B cell (primary cell): ENCODE measurements around the gene RNF212. TPM values are rescaled to one million over a fixed set of nuclear protein-coding genes. Genes with fewer than 3 reads are reported as not detected.
A peak's percentile ranks its signal among the peaks of the same experiment; 100 is the strongest.

ENCODE experiments used
- ATAC-seq: fragments of 200-7000 bp; cut with Tn5 transposase; one replicate; pipeline ENCODE4 v1.10.0; 2021; ENCODE audit warnings: low read depth, mild to moderate bottlenecking, moderate number of reproducible peaks, moderate library complexity
- CTCF ChIA-PET: fragments of 350-600 bp; sonication (Branson Sonifier 250); formaldehyde crosslinking; loops from one replicate; lab custom pipeline; 2021; ENCODE audit warnings: antibody characterized with exemption, inconsistent platforms; lab: Charles Lee
- POLR2A ChIA-PET: fragments of 350-600 bp; sonication (Branson Sonifier 250); formaldehyde crosslinking; loops from one replicate; lab custom pipeline; 2021; ENCODE audit warnings: antibody characterized with exemption; lab: Charles Lee
- DNase-seq: peaks from one replicate; pipeline ENCODE4 v3.0.0; 2013
- H2AFZ ChIP-seq: 2 replicates; pipeline ENCODE4 v1.6.1; 2012; ENCODE audit warnings: mild to moderate bottlenecking, low read depth, low read length; ENCODE audit not compliant: insufficient read depth, poor library complexity, severe bottlenecking
- H3K27ac ChIP-seq, 2 donors: 1 replicate in 1 of 2; 2 replicates in 1 of 2; pipeline ENCODE4 v1.5.1; 2012 to 2013; ENCODE audit warnings: low read length in 2 of 2, mild to moderate bottlenecking in 2 of 2, moderate library complexity in 1 of 2
- H3K27me3 ChIP-seq, 4 experiments: fragments of 200-600 bp in 1 of 4; sonication (generic) in 1 of 4; replicated peaks in 1 of 4; 1 replicate in 2 of 4; 2 replicates in 2 of 4; pipeline versions ENCODE4 v1.6.1 to v1.7.0; 2013 to 2016; ENCODE audit warnings: low read length in 3 of 4, mild to moderate bottlenecking in 2 of 4, mixed read lengths in 1 of 4, moderate library complexity in 1 of 4; ENCODE audit not compliant: insufficient read depth in 4 of 4, control insufficient read depth in 3 of 4; ENCODE audit errors: control extremely low read depth in 1 of 4
- H3K36me3 ChIP-seq, 2 experiments: replicated peaks in 1 of 2; 1 replicate in 1 of 2; 2 replicates in 1 of 2; pipeline versions ENCODE4 v1.6.1 to v1.7.1; 2013; ENCODE audit warnings: low read length in 1 of 2; ENCODE audit not compliant: insufficient read depth in 2 of 2, control insufficient read depth in 1 of 2; ENCODE audit errors: control extremely low read depth in 1 of 2, extremely low read depth in 1 of 2
- H3K4me1 ChIP-seq, 2 donors: fragments of 200-600 bp in 1 of 2; sonication (generic) in 1 of 2; 1 replicate in 1 of 2; 2 replicates in 1 of 2; pipeline versions ENCODE4 v1.5.1 to v1.6.1; 2013 to 2017; ENCODE audit warnings: low read length in 2 of 2; ENCODE audit not compliant: control insufficient read depth in 2 of 2, insufficient read depth in 2 of 2
- H3K4me2 ChIP-seq: replicated peaks from 2 replicates; pipeline ENCODE3; 2012; ENCODE audit warnings: mild to moderate bottlenecking, low read depth, low read length; ENCODE audit not compliant: poor library complexity, severe bottlenecking
- H3K4me3 ChIP-seq, 5 experiments: fragments of 200-600 bp in 1 of 5; sonication (generic) in 1 of 5; 1 replicate in 3 of 5; 2 replicates in 2 of 5; pipeline versions ENCODE4 v1.5.1 to v1.7.0; 2011 to 2016; ENCODE audit warnings: low read length in 4 of 5, mild to moderate bottlenecking in 4 of 5, low read depth in 2 of 5, control low read depth in 1 of 5, moderate library complexity in 1 of 5; ENCODE audit not compliant: insufficient read depth in 1 of 5; ENCODE audit errors: control extremely low read depth in 1 of 5, extremely low read depth in 1 of 5
- H3K79me2 ChIP-seq: fragments of 200-600 bp; sonication (generic); one replicate; pipeline ENCODE4 v1.6.0; 2016; ENCODE audit warnings: low read length; ENCODE audit not compliant: control insufficient read depth, insufficient read depth
- H3K9ac ChIP-seq: fragments of 200-600 bp; sonication (generic); 2 replicates; pipeline ENCODE4 v1.6.1; 2017; ENCODE audit warnings: mild to moderate bottlenecking, low read length, moderate library complexity
- H3K9me3 ChIP-seq, 3 donors: one replicate each; pipeline versions ENCODE4 v1.6.1 to v1.7.1; 2013; ENCODE audit warnings: low read length in 2 of 3; ENCODE audit not compliant: control insufficient read depth in 2 of 3, insufficient read depth in 1 of 3; ENCODE audit errors: control extremely low read depth in 1 of 3
- H4K20me1 ChIP-seq: 2 replicates; pipeline ENCODE4 v1.6.0; 2012; ENCODE audit warnings: mild to moderate bottlenecking, low read length; ENCODE audit not compliant: insufficient read depth, control insufficient read depth, poor library complexity, severe bottlenecking
- H3K27ac Mint-ChIP-seq: one replicate; pipeline ENCODE4 v1.8.0; 2021; ENCODE audit warnings: mixed read lengths
- H3K27me3 Mint-ChIP-seq: one replicate; pipeline ENCODE4 v1.8.0; 2021; ENCODE audit warnings: mixed read lengths
- H3K4me1 Mint-ChIP-seq: one replicate; pipeline ENCODE4 v1.8.0; 2021; ENCODE audit warnings: mixed read lengths
- H3K4me3 Mint-ChIP-seq: one replicate; pipeline ENCODE4 v1.8.0; 2021; ENCODE audit warnings: mixed read lengths
- H3K9me3 Mint-ChIP-seq: one replicate; pipeline ENCODE4 v1.8.0; 2022; ENCODE audit warnings: mixed read lengths; ENCODE audit not compliant: insufficient read depth
- EZH2 ChIP-seq: IDR thresholded peaks from 2 replicates; pipeline ENCODE4 v1.6.1; 2012; ENCODE audit warnings: borderline replicate concordance, low read depth, mild to moderate bottlenecking, moderate library complexity, low read length; ENCODE audit not compliant: insufficient read depth, poor library complexity, severe bottlenecking
- WGBS: methylation state at CpG from one replicate; pipeline ENCODE4 v1.1.5; 2013; ENCODE audit warnings: missing lambda C conversion rate; ENCODE audit not compliant: insufficient coverage; 5-methylcytosine and 5-hydroxymethylcytosine counted together
- intact Hi-C: fragments of 100-400 bp; cut with micrococcal nuclease; formaldehyde crosslinking; loops from one replicate; pipeline ENCODE4 v1.10.0; 2022
- polyA plus RNA-seq: library from polyadenylated mRNA; depleted of rRNA; stranded (reverse); fragments of >200 nt; gene quantifications from 2 replicates; pipeline ENCODE4 v1.2.3, GENCODE V29; 2012
- total RNA-seq, 2 donors: library from RNA; stranded (reverse); fragments of 120-200 nt in 1 of 2; gene quantifications; 1 replicate in 1 of 2; 2 replicates in 1 of 2; pipeline versions ENCODE4 v1.2.3 to v1.2.4, GENCODE V29; 2013 to 2022
- TF ChIP-seq, protein P1 (sequence below): fragments of 200-600 bp; IDR thresholded peaks from one replicate; pipeline ENCODE4 v1.8.0; 2022; ENCODE audit warnings: antibody characterized with exemption, mild to moderate bottlenecking

Gene RNF212
- total and polyA plus RNA-seq, 2 donors (not counting 1 experiment from before 2014, with no cell fraction given) = 2.1 to 5.9 TPM

DNA sequence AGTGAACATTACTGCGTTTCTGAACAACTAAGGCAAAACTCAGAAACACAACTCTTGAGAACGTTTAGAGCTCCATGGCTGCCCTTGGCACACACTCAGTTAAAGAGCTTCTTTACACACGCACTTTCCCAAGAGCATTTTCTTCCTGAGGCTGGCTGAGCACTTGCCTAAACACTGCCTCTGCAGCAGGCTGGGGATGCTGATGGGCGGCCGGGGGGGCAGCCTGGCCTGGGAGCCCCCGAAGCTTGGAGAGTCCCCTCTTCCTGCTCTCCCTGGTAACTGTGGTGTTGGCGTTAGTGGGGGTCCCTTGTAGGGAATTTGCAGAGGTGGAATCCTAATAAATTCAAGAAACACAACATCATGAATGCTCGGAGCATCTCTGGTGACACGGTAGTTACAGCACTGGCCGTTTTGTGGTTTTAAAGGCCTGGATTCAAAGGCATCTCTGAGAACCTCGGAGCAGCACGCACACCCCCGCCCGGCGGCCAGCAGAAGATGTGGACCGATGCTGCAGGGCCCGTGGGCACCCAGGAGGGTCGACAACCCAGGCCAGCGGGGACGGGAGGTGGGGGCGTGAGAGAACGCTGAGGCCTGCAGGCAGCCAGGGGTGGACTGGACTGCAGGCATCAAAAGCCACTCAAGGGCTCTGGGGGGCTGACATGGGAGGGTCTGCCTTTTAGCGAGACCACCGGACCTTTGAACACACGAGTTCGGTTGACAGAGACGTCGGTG is 56.5 kb downstream of the RNF212 start:
- Mint-ChIP-seq H3K27ac (peak overlapping the region; percentile 24), H3K4me1 (peaks cover 10% of the 10 kb centered on the region), H3K4me3 (no peak overlapping the region), H3K27me3 (peaks cover 15% of the 10 kb centered on the region), H3K9me3 (no peaks in the 10 kb centered on the region)
- intact Hi-C loops = loop anchor here (1.0 to 2.0 kb wide), 4 partner anchors 16 to 290 kb away; partner anchors contain the start of gene UVSSA
- no peak overlapping the region for H2AFZ ChIP-seq
- POLR2A ChIA-PET = no interaction called here
- H3K9me3 ChIP-seq = peaks cover 0 to 22% (median 0%) of the 10 kb centered on the region in 3 donors
- no peak for ATAC-seq
- CTCF ChIA-PET = no interaction called here
- H3K4me1 ChIP-seq = peaks cover 11 to 17% of the 10 kb centered on the region in 2 donors
- H3K4me3 ChIP-seq = no peak overlapping the region
- no peaks in the 10 kb centered on the region for H3K79me2 ChIP-seq
- TF ChIP-seq, protein P1, sequence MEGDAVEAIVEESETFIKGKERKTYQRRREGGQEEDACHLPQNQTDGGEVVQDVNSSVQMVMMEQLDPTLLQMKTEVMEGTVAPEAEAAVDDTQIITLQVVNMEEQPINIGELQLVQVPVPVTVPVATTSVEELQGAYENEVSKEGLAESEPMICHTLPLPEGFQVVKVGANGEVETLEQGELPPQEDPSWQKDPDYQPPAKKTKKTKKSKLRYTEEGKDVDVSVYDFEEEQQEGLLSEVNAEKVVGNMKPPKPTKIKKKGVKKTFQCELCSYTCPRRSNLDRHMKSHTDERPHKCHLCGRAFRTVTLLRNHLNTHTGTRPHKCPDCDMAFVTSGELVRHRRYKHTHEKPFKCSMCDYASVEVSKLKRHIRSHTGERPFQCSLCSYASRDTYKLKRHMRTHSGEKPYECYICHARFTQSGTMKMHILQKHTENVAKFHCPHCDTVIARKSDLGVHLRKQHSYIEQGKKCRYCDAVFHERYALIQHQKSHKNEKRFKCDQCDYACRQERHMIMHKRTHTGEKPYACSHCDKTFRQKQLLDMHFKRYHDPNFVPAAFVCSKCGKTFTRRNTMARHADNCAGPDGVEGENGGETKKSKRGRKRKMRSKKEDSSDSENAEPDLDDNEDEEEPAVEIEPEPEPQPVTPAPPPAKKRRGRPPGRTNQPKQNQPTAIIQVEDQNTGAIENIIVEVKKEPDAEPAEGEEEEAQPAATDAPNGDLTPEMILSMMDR = no peak
- TF ChIP-seq EZH2 = no peak
- peaks cover 0 to 27% (median 3%) of the 10 kb centered on the region in 4 experiments for H3K27me3 ChIP-seq
- no peak overlapping the region for H3K9ac ChIP-seq
- H3K36me3 ChIP-seq = no peaks in the 10 kb centered on the region
- 95% methylated on average over 26 of the region's 28 CpGs for WGBS
- no peaks in the 10 kb centered on the region for H4K20me1 ChIP-seq
- no peak for DNase-seq
- H3K4me2 ChIP-seq = peak overlapping the region; percentile 85
- peak overlapping the region in 1 of 2 donors; percentile 69 for H3K27ac ChIP-seq
